Fibroblast of lung (primary cell): ENCODE data around the gene UGGT2.

Experiments
- EZH2 ChIP-seq: IDR thresholded peaks from 2 replicates; pipeline ENCODE4 v1.5.1; 2012; ENCODE audit warnings: low read length, control low read depth, mild to moderate bottlenecking; ENCODE audit errors: missing control alignments
- TF ChIP-seq, protein P1 (sequence below), 2 donors: IDR thresholded peaks in 1 of 2; conservative IDR thresholded peaks in 1 of 2; 1 replicate in 1 of 2; 2 replicates in 1 of 2; pipeline ENCODE4 v1.5.1; 2011 to 2012; ENCODE audit warnings: low read length in 2 of 2, control low read depth in 1 of 2, inconsistent platforms in 1 of 2, low read depth in 1 of 2, mild to moderate bottlenecking in 1 of 2

DNA sequence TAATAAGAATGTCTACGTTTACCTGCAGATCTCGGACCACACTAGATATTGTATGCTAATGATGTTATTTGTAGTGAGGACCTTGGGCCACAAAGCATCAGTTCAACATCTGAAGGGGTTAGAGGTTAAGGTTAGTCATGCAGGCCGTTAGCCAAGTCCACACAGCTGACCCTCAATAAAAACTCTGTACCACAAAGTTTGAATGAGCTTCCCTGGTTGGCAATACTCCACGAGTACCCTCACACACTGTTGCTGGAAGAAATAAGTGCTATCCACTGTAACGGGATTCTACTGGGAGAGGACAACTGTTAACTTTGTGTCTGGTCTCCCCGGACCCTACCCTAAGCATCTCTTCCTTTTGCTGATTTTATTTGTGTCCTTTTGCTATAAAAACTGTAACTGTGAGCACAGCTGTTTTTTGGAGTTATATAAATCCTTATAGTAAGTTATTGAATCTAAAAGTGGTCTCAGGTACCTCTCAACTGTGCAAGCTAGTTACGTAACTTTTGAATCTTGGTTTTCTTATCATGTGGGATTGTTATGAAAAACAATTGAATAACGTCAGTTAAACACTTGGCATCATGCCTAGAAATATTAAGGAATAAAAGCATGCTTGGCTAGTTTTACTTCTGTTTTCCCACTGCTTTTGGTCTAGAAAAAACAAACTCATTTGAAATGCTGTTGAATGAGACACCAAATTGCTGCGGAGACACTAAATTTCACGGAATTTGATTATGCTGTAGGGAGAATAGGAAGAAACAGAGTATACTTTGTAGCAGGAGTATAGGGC, 194.7 kb downstream of the UGGT2 start:
- no peak for TF ChIP-seq EZH2
- TF ChIP-seq, protein P1, sequence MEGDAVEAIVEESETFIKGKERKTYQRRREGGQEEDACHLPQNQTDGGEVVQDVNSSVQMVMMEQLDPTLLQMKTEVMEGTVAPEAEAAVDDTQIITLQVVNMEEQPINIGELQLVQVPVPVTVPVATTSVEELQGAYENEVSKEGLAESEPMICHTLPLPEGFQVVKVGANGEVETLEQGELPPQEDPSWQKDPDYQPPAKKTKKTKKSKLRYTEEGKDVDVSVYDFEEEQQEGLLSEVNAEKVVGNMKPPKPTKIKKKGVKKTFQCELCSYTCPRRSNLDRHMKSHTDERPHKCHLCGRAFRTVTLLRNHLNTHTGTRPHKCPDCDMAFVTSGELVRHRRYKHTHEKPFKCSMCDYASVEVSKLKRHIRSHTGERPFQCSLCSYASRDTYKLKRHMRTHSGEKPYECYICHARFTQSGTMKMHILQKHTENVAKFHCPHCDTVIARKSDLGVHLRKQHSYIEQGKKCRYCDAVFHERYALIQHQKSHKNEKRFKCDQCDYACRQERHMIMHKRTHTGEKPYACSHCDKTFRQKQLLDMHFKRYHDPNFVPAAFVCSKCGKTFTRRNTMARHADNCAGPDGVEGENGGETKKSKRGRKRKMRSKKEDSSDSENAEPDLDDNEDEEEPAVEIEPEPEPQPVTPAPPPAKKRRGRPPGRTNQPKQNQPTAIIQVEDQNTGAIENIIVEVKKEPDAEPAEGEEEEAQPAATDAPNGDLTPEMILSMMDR (conservative IDR thresholded peaks at IDR 0.05 in 1 of 2, IDR thresholded peaks at IDR 0.05 in 1 of 2; ENCODE audit: low read depth in 1 of 2, low read length in 2 of 2), result no peak
